GM12878 (cell line): ENCODE measurements around the gene TXLNG. TPM values are rescaled to one million over a fixed set of nuclear protein-coding genes. Genes with fewer than 3 reads are reported as not detected.
A peak's percentile ranks its signal among the peaks of the same experiment; 100 is the strongest.

ENCODE experiments used
- ATAC-seq: fragments of 200-7000 bp; cut with Tn5 transposase; 3 replicates; pipeline ENCODE4 v1.9.1; 2020; ENCODE audit warnings: mild to moderate bottlenecking, moderate library complexity
- BruUV-seq: library from RNA; stranded (reverse); fragments of 400-500 nt; replicated peaks from 2 replicates; lab custom pipeline; 2021; lab: Mats Ljungman, UMichigan
- CTCF ChIA-PET: fragments of 300-600 bp; sonication (Branson Sonifier 250); formaldehyde crosslinking; extraction: SDS; loops from one replicate; lab custom pipeline; 2021; ENCODE audit warnings: inconsistent platforms; lab: Yijun Ruan, JAX
- POLR2A ChIA-PET: fragments of 350-600 bp; formaldehyde crosslinking; extraction: SDS; loops from one replicate; lab custom pipeline; 2021; ENCODE audit warnings: inconsistent platforms; lab: Charles Lee
- RAD21 ChIA-PET: fragments of 300-600 bp; sonication (Branson Sonifier 250); formaldehyde crosslinking; loops from one replicate; lab custom pipeline; 2023; ENCODE audit warnings: antibody characterized with exemption; ENCODE audit not compliant: unreplicated experiment; lab: Charles Lee
- SMC1A ChIA-PET: fragments of 300-600 bp; sonication (Branson Sonifier 250); formaldehyde crosslinking; loops from one replicate; lab custom pipeline; 2023; ENCODE audit not compliant: unreplicated experiment, uncharacterized antibody; lab: Charles Lee
- DNase-seq: peaks from one replicate; pipeline ENCODE4 v3.0.0-alpha.2; 2011; ENCODE audit warnings: low read depth, low spot score
- FAIRE-seq: peaks from 3 replicates; lab custom pipeline; 2011; peaks lifted over from hg19 to GRCh38; lab: Jason Lieb, UNC
- H2AFZ ChIP-seq: 2 replicates; pipeline ENCODE4 v1.6.0; 2011; ENCODE audit warnings: low read depth, low read length, control low read depth; ENCODE audit not compliant: control insufficient read depth
- H3K27ac ChIP-seq: 2 replicates; pipeline ENCODE4 v1.5.1; 2011; ENCODE audit warnings: control low read depth; ENCODE audit not compliant: control insufficient read depth, insufficient read depth
- H3K27me3 ChIP-seq, 2 experiments: replicated peaks in 1 of 2; 2 replicates each; pipeline versions ENCODE4 v1.6.0 to v1.6.1; 2011; ENCODE audit warnings: low read length in 1 of 2; ENCODE audit not compliant: control insufficient read depth in 2 of 2, insufficient read depth in 2 of 2
- H3K36me3 ChIP-seq, 2 experiments: 2 replicates each; pipeline ENCODE4 v1.5.1; 2011; ENCODE audit warnings: low read length in 1 of 2; ENCODE audit not compliant: control insufficient read depth in 2 of 2, insufficient read depth in 2 of 2
- H3K4me1 ChIP-seq: 2 replicates; pipeline ENCODE4 v1.6.1; 2011; ENCODE audit warnings: mild to moderate bottlenecking, low read length, moderate library complexity, mixed read lengths; ENCODE audit not compliant: control insufficient read depth, insufficient read depth
- H3K4me2 ChIP-seq: 2 replicates; pipeline ENCODE4 v1.6.0; 2011; ENCODE audit warnings: control low read depth; ENCODE audit not compliant: control insufficient read depth, insufficient read depth
- H3K4me3 ChIP-seq: fragments of 200-600 bp; sonication (generic); 2 replicates; pipeline ENCODE4 v1.5.1; 2016
- H3K79me2 ChIP-seq: 2 replicates; pipeline ENCODE4 v1.6.0; 2011; ENCODE audit warnings: low read length; ENCODE audit not compliant: control insufficient read depth, insufficient read depth
- H3K9ac ChIP-seq: 2 replicates; pipeline ENCODE4 v1.8.0; 2011; ENCODE audit warnings: low read length, control low read depth, mixed read lengths; ENCODE audit not compliant: control insufficient read depth, insufficient read depth
- H3K9me3 ChIP-seq: replicated peaks from 3 replicates; pipeline ENCODE4 v1.5.1; 2011; ENCODE audit warnings: mild to moderate bottlenecking, low read length; ENCODE audit not compliant: control insufficient read depth, insufficient read depth
- H4K20me1 ChIP-seq: 2 replicates; pipeline ENCODE4 v1.6.0; 2011; ENCODE audit not compliant: control insufficient read depth, insufficient read depth
- GATAD2B ChIP-seq: fragments of 450-650 bp; conservative IDR thresholded peaks from 2 replicates; pipeline ENCODE4 v1.6.1; 2017; ENCODE audit warnings: low read depth, mild to moderate bottlenecking, moderate library complexity
- MYB ChIP-seq: fragments of 150-350 bp; IDR thresholded peaks from 2 replicates; pipeline ENCODE4 v1.6.1; 2014; ENCODE audit warnings: mild to moderate bottlenecking, low read depth, low read length, borderline replicate concordance
- NFYA ChIP-seq: IDR thresholded peaks from 2 replicates; pipeline ENCODE4 v1.6.1; 2011; ENCODE audit warnings: low read depth, mild to moderate bottlenecking, low read length, improper control_type of control experiment, borderline replicate concordance
- RUNX3 ChIP-seq: IDR thresholded peaks from 2 replicates; pipeline ENCODE4 v1.6.1; 2012; ENCODE audit warnings: low read length, inconsistent platforms
- SPI1 ChIP-seq: IDR thresholded peaks from 2 replicates; pipeline ENCODE4 v1.6.1; 2011; ENCODE audit warnings: low read depth, mild to moderate bottlenecking, low read length, moderate library complexity, borderline replicate concordance; ENCODE audit not compliant: insufficient read depth
- ZBTB33 ChIP-seq: fragments of 450-650 bp; IDR thresholded peaks from 2 replicates; pipeline ENCODE4 v1.6.1; 2017; ENCODE audit warnings: mild to moderate bottlenecking
- WGBS: methylation state at CpG from one replicate; pipeline ENCODE4 v1.1.6; 2016; ENCODE audit warnings: low lambda C conversion rate; ENCODE audit not compliant: insufficient replicate concordance, insufficient coverage; ENCODE audit errors: missing lambda C conversion rate; 5-methylcytosine and 5-hydroxymethylcytosine counted together
- in situ Hi-C: fragments of 300-500 bp; cut with MboI; formaldehyde crosslinking; loops from 9 replicates; pipeline ENCODE4 v1.14.3; 2018; ENCODE audit warnings: mixed read lengths
- intact Hi-C: fragments of 100-400 bp; cut with micrococcal nuclease; formaldehyde crosslinking; loops from one replicate; pipeline ENCODE4 v1.14.2; 2022; ENCODE audit not compliant: unreplicated experiment
- polyA plus RNA-seq, 11 experiments: library from polyadenylated mRNA; depleted of rRNA in 4 of 11; unstranded in 6 of 11; stranded (reverse) in 5 of 11; fragments of >200 nt; fragmentation: Nextera tagmentation in 4 of 11; fragmentation: Illumina TruSeq in 1 of 11; extraction: Ambion mirVana in 4 of 11; extraction: Trizol in 1 of 11; gene quantifications; 1 replicate in 1 of 11; 2 replicates in 10 of 11; pipeline versions ENCODE4 v1.2.1 to v1.2.3, GENCODE V29; 2011 to 2016; ENCODE audit warnings: inconsistent platforms in 2 of 11, missing spikeins in 2 of 11, low read depth in 1 of 11
- total RNA-seq, 4 experiments: library from RNA; depleted of rRNA in 3 of 4; stranded (reverse); fragments of >200 nt in 3 of 4; fragmentation: Illumina TruSeq in 1 of 4; extraction: Trizol in 1 of 4; gene quantifications; 2 replicates each; pipeline versions ENCODE4 v1.2.1 to v1.2.3, GENCODE V29; 2013 to 2021
- TF ChIP-seq, protein P1 (sequence below): fragments of 450-650 bp; IDR thresholded peaks from 2 replicates; pipeline ENCODE4 v1.6.1; 2017; ENCODE audit warnings: mild to moderate bottlenecking, low read depth, inconsistent platforms; ENCODE audit not compliant: poor library complexity, severe bottlenecking
- TF ChIP-seq, protein P2 (sequence below): IDR thresholded peaks from 2 replicates; pipeline ENCODE4 v1.6.1; 2011; ENCODE audit warnings: low read depth, low read length, improper control_type of control experiment, borderline replicate concordance

Gene TXLNG
- total and polyA plus RNA-seq, 10 of the 15 experiments (the other 5 are each of a cell fraction or from before 2014, with no cell fraction given): 9.9 to 40.7 (median 19.5) TPM

DNA sequence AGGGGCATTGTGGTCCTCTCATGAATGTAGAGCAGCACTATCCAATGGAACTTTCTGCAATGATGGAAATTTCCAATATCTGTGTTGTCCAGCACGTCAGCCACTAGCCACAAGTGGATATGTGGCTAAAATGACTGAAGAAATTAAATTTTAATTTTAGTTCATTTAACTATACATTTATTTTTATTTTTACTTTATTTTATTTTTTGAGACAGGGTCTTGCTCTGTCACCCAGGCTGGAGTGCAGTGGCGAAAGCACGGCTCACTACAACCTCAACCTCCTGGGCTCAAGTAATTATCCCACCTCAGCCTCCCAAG lies 97.2 kb downstream of the TXLNG start (continued):
- TF ChIP-seq GATAD2B: no peak
- TF ChIP-seq, protein P1, sequence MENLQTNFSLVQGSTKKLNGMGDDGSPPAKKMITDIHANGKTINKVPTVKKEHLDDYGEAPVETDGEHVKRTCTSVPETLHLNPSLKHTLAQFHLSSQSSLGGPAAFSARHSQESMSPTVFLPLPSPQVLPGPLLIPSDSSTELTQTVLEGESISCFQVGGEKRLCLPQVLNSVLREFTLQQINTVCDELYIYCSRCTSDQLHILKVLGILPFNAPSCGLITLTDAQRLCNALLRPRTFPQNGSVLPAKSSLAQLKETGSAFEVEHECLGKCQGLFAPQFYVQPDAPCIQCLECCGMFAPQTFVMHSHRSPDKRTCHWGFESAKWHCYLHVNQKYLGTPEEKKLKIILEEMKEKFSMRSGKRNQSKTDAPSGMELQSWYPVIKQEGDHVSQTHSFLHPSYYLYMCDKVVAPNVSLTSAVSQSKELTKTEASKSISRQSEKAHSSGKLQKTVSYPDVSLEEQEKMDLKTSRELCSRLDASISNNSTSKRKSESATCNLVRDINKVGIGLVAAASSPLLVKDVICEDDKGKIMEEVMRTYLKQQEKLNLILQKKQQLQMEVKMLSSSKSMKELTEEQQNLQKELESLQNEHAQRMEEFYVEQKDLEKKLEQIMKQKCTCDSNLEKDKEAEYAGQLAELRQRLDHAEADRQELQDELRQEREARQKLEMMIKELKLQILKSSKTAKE: no peak
- no peak for TF ChIP-seq ZBTB33
- TF ChIP-seq MYB: no peak
- TF ChIP-seq NFYA: no peak
- TF ChIP-seq, protein P2, sequence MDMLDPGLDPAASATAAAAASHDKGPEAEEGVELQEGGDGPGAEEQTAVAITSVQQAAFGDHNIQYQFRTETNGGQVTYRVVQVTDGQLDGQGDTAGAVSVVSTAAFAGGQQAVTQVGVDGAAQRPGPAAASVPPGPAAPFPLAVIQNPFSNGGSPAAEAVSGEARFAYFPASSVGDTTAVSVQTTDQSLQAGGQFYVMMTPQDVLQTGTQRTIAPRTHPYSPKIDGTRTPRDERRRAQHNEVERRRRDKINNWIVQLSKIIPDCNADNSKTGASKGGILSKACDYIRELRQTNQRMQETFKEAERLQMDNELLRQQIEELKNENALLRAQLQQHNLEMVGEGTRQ: no peak

GRCh38 chrX:16885628-16886027 lies 99.4 kb downstream of the TXLNG start:
- POLR2A ChIA-PET: interaction anchor here (0.5 to 1.2 kb wide), 4 partner anchors 12 to 223 kb away, joined by 3 to 6 read pairs (median 3); no protein-coding TSS in a partner anchor
- Histone ChIP-seq H3K4me2 (no peak overlapping the region), H3K9ac (no peak overlapping the region), H3K9me3 (no peaks in the 10 kb centered on the region), H2AFZ (no peak overlapping the region; the same call in 1 of the 2 replicates), H3K27ac (no peak overlapping the region), H3K79me2 (no peaks in the 10 kb centered on the region), H3K4me3 (no peak overlapping the region), H3K4me1 (no peaks in the 10 kb centered on the region), H3K27me3 (peaks cover 0 to 2% of the 10 kb centered on the region in 2 experiments; a peak in 1 of 4 replicates), H4K20me1 (no peaks in the 10 kb centered on the region), H3K36me3 (no peaks in the 10 kb centered on the region)
- in situ Hi-C loops (no loop called here), intact Hi-C loops (no loop called here)
- BruUV-seq: no TSS peak
- WGBS: 50% methylated on average over 1 of the region's 1 CpG
- DNase-seq (no peak), FAIRE-seq (no peak), ATAC-seq (peak; percentile 10; the same call in 1 of the 3 replicates)
- TF ChIP-seq SPI1: peak; percentile 67
- no peak for TF ChIP-seq RUNX3
- CTCF ChIA-PET: interaction anchor here (1.2 to 8.8 kb wide), 12 partner anchors 9 to 161 kb away, joined by 3 to 205 read pairs (median 6); no protein-coding TSS in a partner anchor
- RAD21 ChIA-PET: interaction anchor here (1.0 to 4.1 kb wide), 4 partner anchors 12 to 236 kb away, joined by 3 to 27 read pairs (median 4); no protein-coding TSS in a partner anchor
- SMC1A ChIA-PET: interaction anchor here (0.9 to 8.9 kb wide), 12 partner anchors 10 to 223 kb away, joined by 3 to 109 read pairs (median 7); no protein-coding TSS in a partner anchor
